ENCODE measurements around the gene CIRBP.

DNA sequence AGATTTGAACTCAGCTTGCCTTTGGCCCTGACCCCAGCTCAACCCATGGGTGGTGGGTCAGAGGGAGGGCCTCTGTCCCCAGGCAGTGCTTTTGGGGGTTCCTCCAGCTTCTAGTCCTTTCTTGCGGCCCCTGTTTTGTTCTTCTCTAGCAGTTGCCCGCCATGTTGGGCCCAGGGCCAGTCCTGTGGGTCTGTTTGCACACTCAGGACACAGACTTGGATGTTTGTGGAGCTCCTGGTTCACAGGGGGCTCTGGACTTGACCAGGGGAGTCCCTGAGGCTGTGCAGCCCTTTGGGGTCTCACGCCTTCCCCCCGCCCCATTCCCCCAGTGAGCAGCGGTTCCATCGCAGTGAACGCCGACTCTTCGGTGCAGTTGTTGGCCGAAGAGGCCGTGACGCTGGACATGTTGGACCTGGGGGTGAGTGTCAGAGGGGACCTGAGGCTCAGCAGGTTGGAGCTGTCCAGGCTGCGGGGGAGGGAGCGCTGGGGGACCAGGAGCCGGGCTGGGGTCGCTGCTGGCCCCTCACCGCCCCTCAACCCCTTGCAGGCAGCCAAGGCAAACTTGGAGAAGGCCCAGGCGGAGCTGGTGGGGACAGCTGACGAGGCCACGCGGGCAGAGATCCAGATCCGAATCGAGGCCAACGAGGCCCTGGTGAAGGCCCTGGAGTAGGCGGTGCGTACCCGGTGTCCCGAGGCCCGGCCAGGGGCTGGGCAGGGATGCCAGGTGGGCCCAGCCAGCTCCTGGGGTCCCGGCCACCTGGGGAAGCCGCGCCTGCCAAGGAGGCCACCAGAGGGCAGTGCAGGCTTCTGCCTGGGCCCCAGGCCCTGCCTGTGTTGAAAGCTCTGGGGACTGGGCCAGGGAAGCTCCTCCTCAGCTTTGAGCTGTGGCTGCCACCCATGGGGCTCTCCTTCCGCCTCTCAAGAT lies 25.1 kb upstream of the CIRBP start:
- TF ChIP-seq CTCF (IDR thresholded peaks at IDR 0.05; ENCODE audit: low read depth, low read length) (peak; percentile 69), POLR2A (IDR thresholded peaks at IDR 0.05; ENCODE audit: extremely low read depth, insufficient read length) (no peak), MAX (IDR thresholded peaks at IDR 0.05; ENCODE audit: low read depth, low read length) (peak; percentile 29; the same call in 1 of the 2 replicates), MYC (IDR thresholded peaks at IDR 0.05; ENCODE audit: low read depth, low read length) (no peak)
